ENCODE measurements around the gene GRID1. TPM values are rescaled to one million over a fixed set of nuclear protein-coding genes. Genes with fewer than 3 reads are reported as not detected.
"Not testable (repeated sequence)": the region's sequence is repeated elsewhere in the genome, so short reads cannot be mapped to it uniquely, and the experiment has no call there.

Gene GRID1
- total RNA-seq, 1 donor from 2014 or later, result 3.0 TPM

- intact Hi-C loops (cut with DNase I), result loop anchor here (5.0 kb wide), 1 partner anchor 110 kb away; no protein-coding TSS in a partner anchor
- DNase-seq (ENCODE audit: low spot score), result no peak
Observed at GRCh38 chr10:86252556-86252955, 114.0 kb downstream of the GRID1 start.

DNA sequence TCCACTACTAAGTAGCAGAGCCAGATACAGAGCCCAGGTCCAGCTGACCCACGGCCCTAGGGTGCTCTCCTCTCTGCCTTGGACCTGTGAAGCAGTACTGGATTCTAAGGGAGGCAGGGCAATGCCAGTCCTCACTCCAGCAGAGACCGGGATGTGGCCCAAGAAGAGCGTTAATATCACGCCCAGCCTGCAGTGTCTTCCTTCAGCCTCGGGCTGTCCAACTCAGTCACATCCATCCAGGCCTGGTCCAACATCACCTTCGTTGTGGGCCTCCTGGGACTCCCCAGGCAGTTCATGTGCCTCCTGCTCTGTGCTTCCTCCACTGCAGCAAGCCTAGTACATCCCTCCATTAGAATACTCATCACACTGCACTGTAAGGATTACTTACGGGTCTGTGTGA is 114.5 kb downstream of the GRID1 start:
- intact Hi-C loops (cut with DNase I), result loop anchor here (5.0 kb wide), 1 partner anchor 110 kb away; no protein-coding TSS in a partner anchor
- peak; percentile 63 for DNase-seq (ENCODE audit: low spot score)

- intact Hi-C loops (cut with DNase I), result loop anchor here (5.0 kb wide), 1 partner anchor 111 kb away; no protein-coding TSS in a partner anchor
- DNase-seq (ENCODE audit: low spot score), result peak; percentile 66
Observed at GRCh38 chr10:86251426-86251825, 115.2 kb downstream of the GRID1 start.

DNA sequence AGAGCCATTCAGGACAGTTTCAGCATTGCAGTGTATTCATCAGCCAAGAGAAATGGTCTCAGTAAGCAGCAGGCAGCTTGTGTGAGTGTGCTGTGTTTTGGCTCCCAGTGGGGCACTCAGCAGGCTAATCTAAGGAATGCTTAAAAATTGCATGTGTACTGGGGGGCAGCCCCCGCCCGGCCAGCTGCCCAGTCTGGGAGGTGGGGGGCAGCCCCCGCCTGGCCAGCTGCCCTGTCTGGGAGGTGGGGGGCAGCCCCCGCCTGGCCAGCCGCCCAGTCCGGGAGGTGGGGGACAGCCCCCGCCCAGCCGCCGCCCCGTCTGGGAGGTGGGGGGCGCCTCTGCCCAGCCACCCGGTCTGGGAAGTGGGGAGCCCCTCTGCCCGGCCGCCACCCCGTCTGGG is 116.2 kb downstream of the GRID1 start:
- intact Hi-C loops (cut with DNase I), result loop anchor here (5.0 kb wide), 1 partner anchor 112 kb away; no protein-coding TSS in a partner anchor
- DNase-seq (ENCODE audit: low spot score), result peak; percentile 55

- intact Hi-C loops (cut with DNase I), result loop anchor here (5.0 kb wide), 1 partner anchor 113 kb away; no protein-coding TSS in a partner anchor
- DNase-seq (ENCODE audit: low spot score), result no peak
Observed at GRCh38 chr10:86249794-86250193, 116.8 kb downstream of the GRID1 start.

DNA sequence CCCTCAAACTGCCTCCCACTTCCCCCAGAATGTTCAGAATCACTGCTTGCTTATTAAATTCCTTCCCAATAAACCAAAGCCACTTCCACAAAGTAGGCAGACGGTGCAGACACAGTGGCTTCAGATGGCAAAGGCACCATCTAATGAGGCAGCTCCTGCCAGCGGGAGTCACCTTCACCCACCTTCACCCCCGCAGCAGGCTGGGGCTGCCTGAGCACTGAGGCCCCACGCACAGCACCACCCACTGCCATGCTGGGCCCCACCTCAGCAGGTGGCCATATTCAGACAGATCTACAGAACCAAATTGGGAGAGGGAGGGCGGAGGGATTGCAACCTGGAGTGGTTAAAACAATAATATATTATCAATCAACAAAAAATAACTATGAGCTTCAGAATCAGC is 118.5 kb downstream of the GRID1 start:
- DNase-seq (ENCODE audit: low spot score), result no peak
- intact Hi-C loops (cut with DNase I), result no loop called here

- intact Hi-C loops (cut with DNase I), result no loop called here
- no peak for DNase-seq (ENCODE audit: low spot score)
Observed at GRCh38 chr10:86247588-86247987, 119.0 kb downstream of the GRID1 start.

GRCh38 chr10:86247073-86247472 is 119.5 kb downstream of the GRID1 start:
- no peak for DNase-seq (ENCODE audit: low spot score)
- intact Hi-C loops (cut with DNase I), result no loop called here

DNA sequence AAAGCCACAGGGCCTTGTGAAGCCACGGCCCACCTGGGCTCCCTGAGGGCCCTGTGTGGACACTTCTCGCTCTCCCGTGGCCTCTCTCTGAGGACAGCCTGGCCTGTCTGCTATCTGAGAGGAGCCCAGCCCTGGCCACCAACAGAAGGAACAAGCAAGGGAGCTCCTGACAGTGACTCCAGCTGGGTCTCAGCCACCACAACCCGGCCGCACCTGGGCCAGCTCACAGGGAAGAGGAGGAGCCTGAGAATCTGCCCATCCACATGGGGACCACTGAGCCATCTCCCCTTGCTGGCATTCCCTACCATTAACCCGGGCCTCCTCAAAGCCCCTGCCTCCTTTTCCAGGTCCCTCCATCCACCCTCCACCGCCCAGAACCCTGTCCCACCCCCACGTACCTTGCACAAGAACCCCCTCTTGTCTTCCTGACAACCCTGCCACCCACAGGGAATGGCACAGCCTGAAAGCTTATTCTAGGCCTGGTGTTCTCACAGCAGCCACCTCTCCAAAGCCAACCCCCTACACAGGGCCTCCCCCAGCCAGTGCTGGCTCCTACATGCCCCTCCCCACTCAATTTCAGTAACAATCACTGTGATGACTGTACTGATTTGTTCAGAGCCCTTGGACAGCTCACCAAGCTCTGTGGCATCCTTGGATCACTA is 120.2 kb downstream of the GRID1 start:
- intact Hi-C loops (cut with DNase I), result no loop called here
- no peak for DNase-seq (ENCODE audit: low spot score)

GRCh38 chr10:86245015-86245394 is 121.6 kb downstream of the GRID1 start:
- intact Hi-C loops (cut with DNase I), result no loop called here
- DNase-seq (ENCODE audit: low spot score), result no peak

GRCh38 chr10:86244297-86245014 is 122.1 kb downstream of the GRID1 start:
- no peak for DNase-seq (ENCODE audit: low spot score)
- intact Hi-C loops (cut with DNase I), result no loop called here

DNA sequence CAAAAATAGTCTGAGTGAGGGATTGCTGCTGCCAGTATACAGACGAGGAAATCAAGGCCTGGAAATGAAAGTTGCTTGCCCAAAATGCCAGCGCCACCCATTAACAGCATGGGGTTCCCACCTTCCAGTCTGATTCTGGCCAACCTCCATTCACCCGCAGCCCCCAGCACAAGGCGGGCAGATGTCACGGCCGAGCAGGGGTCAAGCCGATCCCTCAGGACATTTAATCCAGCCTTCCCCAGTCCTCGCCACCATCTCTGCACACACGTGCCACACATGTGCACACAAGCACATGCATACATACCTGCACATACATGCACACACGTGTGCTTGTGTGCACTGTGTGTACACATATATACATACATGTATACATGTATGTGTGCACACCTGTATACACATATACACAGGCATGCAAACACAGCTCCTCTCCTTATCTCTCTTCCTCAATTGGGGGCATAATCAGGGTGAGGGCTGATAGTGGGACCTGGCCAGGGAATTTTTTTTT is 122.9 kb downstream of the GRID1 start:
- no peak for DNase-seq (ENCODE audit: low spot score)
- intact Hi-C loops (cut with DNase I), result no loop called here

DNA sequence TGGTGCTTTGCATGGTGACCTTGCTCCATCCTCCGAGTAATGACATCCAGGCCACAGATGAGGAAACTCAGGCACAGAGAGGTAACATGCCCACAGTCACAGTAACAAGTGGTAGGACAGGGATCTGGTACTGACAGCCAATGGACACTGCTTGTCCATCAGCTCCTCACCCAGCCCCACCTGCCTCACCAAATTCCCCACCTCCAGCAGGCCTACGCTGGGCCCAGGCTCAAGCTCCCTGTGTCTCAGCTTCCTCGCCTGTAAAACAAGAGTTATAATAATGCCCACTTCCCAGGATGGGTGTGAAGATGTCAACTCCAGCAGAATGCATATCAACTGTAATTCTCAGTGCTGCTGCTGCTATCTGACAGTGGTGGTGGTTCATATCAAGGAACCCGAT is 123.8 kb downstream of the GRID1 start:
- intact Hi-C loops (cut with DNase I), result no loop called here
- DNase-seq (ENCODE audit: low spot score), result no peak

DNA sequence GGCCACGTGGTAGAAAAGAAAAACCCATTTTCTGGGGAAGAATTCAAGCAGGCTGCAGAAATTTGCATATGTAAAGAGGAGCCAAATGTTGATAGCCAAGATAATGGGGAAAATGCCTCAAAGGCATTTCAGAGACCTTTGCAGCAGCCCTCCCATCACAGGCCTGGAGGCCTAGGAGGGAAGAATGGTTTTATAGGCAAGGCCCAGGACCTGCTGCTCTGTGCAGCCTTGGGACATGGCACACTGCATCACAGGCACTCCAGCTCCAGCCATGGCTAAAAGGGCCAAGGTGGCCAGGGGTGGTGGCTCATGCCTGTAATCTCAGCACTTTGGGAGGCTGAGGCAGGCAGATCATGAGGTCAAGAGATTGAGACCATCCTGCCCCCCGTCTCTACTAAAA is 128.5 kb downstream of the GRID1 start:
- intact Hi-C loops (cut with DNase I); DNase-seq (ENCODE audit: low spot score): not testable (repeated sequence)

GRCh38 chr10:86234541-86235270 is 131.9 kb downstream of the GRID1 start:
- no peak for DNase-seq (ENCODE audit: low spot score)
- intact Hi-C loops (cut with DNase I), result no loop called here

- no peak for DNase-seq (ENCODE audit: low spot score)
- intact Hi-C loops (cut with DNase I), result no loop called here
Observed at GRCh38 chr10:86234107-86234506, 132.5 kb downstream of the GRID1 start.

DNA sequence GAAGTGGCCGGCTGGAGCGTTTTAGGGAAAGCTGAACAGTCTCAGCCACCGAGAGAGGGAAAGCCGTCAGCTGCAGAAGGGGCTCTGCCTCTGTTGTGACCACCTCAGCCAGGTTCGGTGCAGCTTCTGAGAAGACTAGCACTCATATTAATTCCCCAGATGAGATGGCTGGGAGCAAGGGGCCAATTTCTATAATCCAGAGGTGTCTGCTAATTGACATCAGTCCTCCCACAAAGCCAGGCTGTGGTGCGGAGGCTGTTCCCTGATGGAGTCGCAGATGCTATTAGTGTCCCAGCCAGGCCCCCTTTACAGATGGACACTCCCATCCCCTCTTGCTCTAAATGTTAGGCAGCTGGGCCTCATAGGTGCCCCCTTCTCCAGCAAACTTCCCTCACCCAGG is 133.5 kb downstream of the GRID1 start:
- no peak for DNase-seq (ENCODE audit: low spot score)
- intact Hi-C loops (cut with DNase I), result no loop called here

DNA sequence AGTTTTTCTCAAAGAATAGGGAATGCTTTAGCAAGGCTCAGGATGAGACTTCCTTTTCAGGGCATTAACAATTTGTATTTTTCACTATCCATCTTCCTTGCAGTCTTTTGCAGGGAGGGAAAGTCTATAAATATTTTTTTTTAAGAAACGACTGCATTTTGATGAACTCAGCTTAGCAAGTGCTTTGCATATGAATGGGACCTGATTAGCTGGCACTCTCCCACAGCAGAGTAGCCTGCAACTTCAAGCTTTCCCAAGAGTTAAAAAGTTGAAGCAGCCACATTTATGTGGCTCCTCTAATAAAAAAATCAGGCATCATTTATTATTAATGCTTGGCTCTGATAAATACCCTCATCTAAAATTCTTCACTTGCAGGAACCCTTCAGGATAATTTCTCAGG is 134.0 kb downstream of the GRID1 start:
- intact Hi-C loops (cut with DNase I), result no loop called here
- DNase-seq (ENCODE audit: low spot score), result no peak

- no peak for DNase-seq (ENCODE audit: low spot score)
- intact Hi-C loops (cut with DNase I), result no loop called here
Observed at GRCh38 chr10:86231796-86232560, 134.6 kb downstream of the GRID1 start.
